ENCODE measurements around the gene EFCAB9. TPM values are rescaled to one million over a fixed set of nuclear protein-coding genes. Genes with fewer than 3 reads are reported as not detected.
"Not testable (repeated sequence)": the region's sequence is repeated elsewhere in the genome, so short reads cannot be mapped to it uniquely, and the experiment has no call there.

Gene EFCAB9
- not detected in 2 replicates for total RNA-seq

GRCh38 chr5:172193872-172194271 lies at the start of gene EFCAB9:
TSS of gene EFCAB9 (plus strand) at chr5:172194172. CDS start at chr5:172194173, 1 bp downstream.
- intact Hi-C loops (cut with micrococcal nuclease): no loop called here

- intact Hi-C loops (cut with micrococcal nuclease): no loop called here
Observed at GRCh38 chr5:172144291-172144815, 49.6 kb upstream of the EFCAB9 start.

GRCh38 chr5:172144931-172145869 lies 48.8 kb upstream of the EFCAB9 start:
- intact Hi-C loops (cut with micrococcal nuclease): no loop called here

GRCh38 chr5:172145870-172146747 lies 47.9 kb upstream of the EFCAB9 start:
- intact Hi-C loops (cut with micrococcal nuclease): no loop called here

GRCh38 chr5:172146748-172147092 lies 47.3 kb upstream of the EFCAB9 start:
- intact Hi-C loops (cut with micrococcal nuclease): no loop called here

GRCh38 chr5:172147857-172148256 lies 46.1 kb upstream of the EFCAB9 start:
- intact Hi-C loops (cut with micrococcal nuclease): no loop called here

- intact Hi-C loops (cut with micrococcal nuclease): no loop called here
Observed at GRCh38 chr5:172148381-172148780, 45.6 kb upstream of the EFCAB9 start.

GRCh38 chr5:172149073-172149472 lies 44.9 kb upstream of the EFCAB9 start:
- intact Hi-C loops (cut with micrococcal nuclease): no loop called here

- intact Hi-C loops (cut with micrococcal nuclease): not testable (repeated sequence)
Observed at GRCh38 chr5:172149481-172149880, 44.5 kb upstream of the EFCAB9 start.

- intact Hi-C loops (cut with micrococcal nuclease): loop anchor here (1.0 kb wide), 3 partner anchors 24 to 38 kb away; partner anchors contain the start of gene STK10
Observed at GRCh38 chr5:172150514-172151425, 43.2 kb upstream of the EFCAB9 start.

GRCh38 chr5:172151661-172152210 lies 42.2 kb upstream of the EFCAB9 start:
- intact Hi-C loops (cut with micrococcal nuclease): loop anchor here (2.0 kb wide), 1 partner anchor 19 kb away; no protein-coding TSS in a partner anchor

GRCh38 chr5:172153695-172154094 lies 40.3 kb upstream of the EFCAB9 start:
- intact Hi-C loops (cut with micrococcal nuclease): loop anchor here (2.0 kb wide), 1 partner anchor 17 kb away; no protein-coding TSS in a partner anchor

- intact Hi-C loops (cut with micrococcal nuclease): not testable (repeated sequence)
Observed at GRCh38 chr5:172155101-172155500, 38.9 kb upstream of the EFCAB9 start.

GRCh38 chr5:172156541-172156994 lies 37.4 kb upstream of the EFCAB9 start:
- intact Hi-C loops (cut with micrococcal nuclease): no loop called here

GRCh38 chr5:172159016-172159415 lies 35.0 kb upstream of the EFCAB9 start:
- intact Hi-C loops (cut with micrococcal nuclease): no loop called here

GRCh38 chr5:172160506-172160905 lies 33.5 kb upstream of the EFCAB9 start:
- intact Hi-C loops (cut with micrococcal nuclease): no loop called here

GRCh38 chr5:172162323-172162986 lies 31.5 kb upstream of the EFCAB9 start:
- intact Hi-C loops (cut with micrococcal nuclease): no loop called here

- intact Hi-C loops (cut with micrococcal nuclease): no loop called here
Observed at GRCh38 chr5:172162987-172163343, 31.0 kb upstream of the EFCAB9 start.

- intact Hi-C loops (cut with micrococcal nuclease): no loop called here
Observed at GRCh38 chr5:172163346-172163745, 30.6 kb upstream of the EFCAB9 start.

- intact Hi-C loops (cut with micrococcal nuclease): no loop called here
Observed at GRCh38 chr5:172164769-172165212, 29.2 kb upstream of the EFCAB9 start.
